CD14-positive monocyte (primary cell): ENCODE measurements around the gene RPL10. TPM values are rescaled to one million over a fixed set of nuclear protein-coding genes. Genes with fewer than 3 reads are reported as not detected.

Experiments
- DNase-seq, 3 donors: peaks; one replicate each; pipeline ENCODE4 v3.0.0-alpha.2; 2011 to 2022
- H2AFZ ChIP-seq: 2 replicates; pipeline ENCODE4 v1.6.0; 2012; ENCODE audit warnings: mild to moderate bottlenecking, low read depth, low read length, inconsistent platforms; ENCODE audit not compliant: insufficient read depth, poor library complexity, severe bottlenecking
- H3K27ac ChIP-seq, 2 donors: 1 replicate in 1 of 2; 2 replicates in 1 of 2; pipeline ENCODE4 v1.5.1; 2012 to 2013; ENCODE audit warnings: low read length in 2 of 2, control low read depth in 1 of 2, inconsistent platforms in 1 of 2, low read depth in 1 of 2, mild to moderate bottlenecking in 1 of 2
- H3K27me3 ChIP-seq, 2 donors: one replicate each; pipeline versions ENCODE4 v1.6.0 to v1.6.1; 2011 to 2013; ENCODE audit warnings: low read length in 2 of 2; ENCODE audit not compliant: control insufficient read depth in 2 of 2, insufficient read depth in 2 of 2
- H3K36me3 ChIP-seq, 2 donors: replicated peaks in 1 of 2; 1 replicate in 1 of 2; 2 replicates in 1 of 2; pipeline versions ENCODE4 v1.5.1 to v1.6.1; 2012 to 2013; ENCODE audit warnings: low read length in 2 of 2, control low read depth in 1 of 2, inconsistent platforms in 1 of 2, mild to moderate bottlenecking in 1 of 2; ENCODE audit not compliant: insufficient read depth in 2 of 2, control insufficient read depth in 1 of 2
- H3K4me1 ChIP-seq, 2 donors: 1 replicate in 1 of 2; 2 replicates in 1 of 2; pipeline versions ENCODE4 v1.5.1 to v1.6.1; 2012 to 2013; ENCODE audit warnings: low read length in 2 of 2, control low read depth in 1 of 2, inconsistent platforms in 1 of 2, mild to moderate bottlenecking in 1 of 2, moderate library complexity in 1 of 2; ENCODE audit not compliant: insufficient read depth in 2 of 2, control insufficient read depth in 1 of 2
- H3K4me2 ChIP-seq: replicated peaks from 2 replicates; pipeline ENCODE3; 2012; ENCODE audit warnings: low read length, moderate library complexity, mild to moderate bottlenecking; ENCODE audit not compliant: poor library complexity, severe bottlenecking; ENCODE audit errors: extremely low read depth
- H3K4me3 ChIP-seq, 3 experiments: fragments of 200-600 bp in 1 of 3; sonication (generic) in 1 of 3; replicated peaks in 1 of 3; 1 replicate in 2 of 3; 2 replicates in 1 of 3; pipeline ENCODE4 v1.5.1; 2011 to 2013; ENCODE audit warnings: low read length in 3 of 3, mild to moderate bottlenecking in 3 of 3, control low read depth in 2 of 3, low read depth in 2 of 3, inconsistent platforms in 1 of 3, moderate library complexity in 1 of 3
- H3K79me2 ChIP-seq: 2 replicates; pipeline ENCODE4 v1.6.0; 2012; ENCODE audit warnings: mild to moderate bottlenecking, control low read depth, inconsistent platforms, low read length, moderate library complexity; ENCODE audit not compliant: insufficient read depth
- H3K9ac ChIP-seq: 2 replicates; pipeline ENCODE4 v1.6.0; 2017; ENCODE audit warnings: low read length, mild to moderate bottlenecking; ENCODE audit not compliant: insufficient read depth, poor library complexity, severe bottlenecking
- H3K9me3 ChIP-seq, 2 donors: replicated peaks in 1 of 2; 1 replicate in 1 of 2; 2 replicates in 1 of 2; pipeline versions ENCODE4 v1.5.1 to v1.6.1; 2012 to 2013; ENCODE audit warnings: low read length in 2 of 2, control low read depth in 1 of 2; ENCODE audit not compliant: control insufficient read depth in 1 of 2, insufficient read depth in 1 of 2
- H4K20me1 ChIP-seq: 2 replicates; pipeline ENCODE4 v1.6.0; 2012; ENCODE audit warnings: mild to moderate bottlenecking, low read length, control low read depth, moderate library complexity; ENCODE audit not compliant: insufficient read depth
- H3K27ac Mint-ChIP-seq, 7 donors: one replicate each; pipeline ENCODE4 v1.8.0; 2020; ENCODE audit warnings: mild to moderate bottlenecking in 7 of 7, mixed read lengths in 7 of 7, moderate library complexity in 6 of 7, inconsistent platforms in 2 of 7
- H3K27me3 Mint-ChIP-seq, 3 donors: one replicate each; pipeline ENCODE4 v1.8.0; 2021 to 2022; ENCODE audit warnings: low read depth in 3 of 3, mild to moderate bottlenecking in 3 of 3, mixed read lengths in 3 of 3, moderate library complexity in 3 of 3, inconsistent platforms in 1 of 3
- H3K36me3 Mint-ChIP-seq, 2 donors: one replicate each; pipeline ENCODE4 v1.8.0; 2020; ENCODE audit warnings: mixed read lengths in 2 of 2, inconsistent platforms in 1 of 2, mild to moderate bottlenecking in 1 of 2
- H3K4me1 Mint-ChIP-seq: one replicate; pipeline ENCODE4 v1.8.0; 2020; ENCODE audit warnings: mild to moderate bottlenecking, mixed read lengths
- H3K4me3 Mint-ChIP-seq, 2 donors: one replicate each; pipeline ENCODE4 v1.8.0; 2020; ENCODE audit warnings: mild to moderate bottlenecking in 2 of 2, mixed read lengths in 2 of 2, moderate library complexity in 1 of 2
- H3K9me3 Mint-ChIP-seq, 7 donors: one replicate each; pipeline ENCODE4 v1.8.0; 2020 to 2022; ENCODE audit warnings: mixed read lengths in 7 of 7, mild to moderate bottlenecking in 6 of 7, moderate library complexity in 6 of 7, inconsistent platforms in 2 of 7
- WGBS: methylation state at CpG from one replicate; pipeline ENCODE4 v1.1.5; 2013; ENCODE audit warnings: missing lambda C conversion rate; ENCODE audit not compliant: insufficient coverage; 5-methylcytosine and 5-hydroxymethylcytosine counted together
- intact Hi-C, 2 donors: fragments of 100-400 bp; cut with micrococcal nuclease; formaldehyde crosslinking; loops; one replicate each; pipeline versions ENCODE4 v1.15.0 to v1.15.1; 2023
- polyA plus RNA-seq, 3 donors: library from polyadenylated mRNA; depleted of rRNA in 1 of 3; unstranded in 2 of 3; stranded (reverse) in 1 of 3; fragments of 300-500 nt in 2 of 3; fragments of >200 nt in 1 of 3; fragmentation: Illumina TruSeq in 2 of 3; gene quantifications; 1 replicate in 2 of 3; 2 replicates in 1 of 3; pipeline ENCODE4 v1.2.3, GENCODE V29; 2012 to 2021
- TF ChIP-seq, protein P1 (sequence below): fragments of 200-600 bp; IDR thresholded peaks from one replicate; pipeline ENCODE4 v1.8.0; 2022; ENCODE audit warnings: antibody characterized with exemption, mild to moderate bottlenecking

The RPL10 gene
- polyA plus RNA-seq, 3 donors = 1,536 to 5,639 (median 1,724) TPM

DNA sequence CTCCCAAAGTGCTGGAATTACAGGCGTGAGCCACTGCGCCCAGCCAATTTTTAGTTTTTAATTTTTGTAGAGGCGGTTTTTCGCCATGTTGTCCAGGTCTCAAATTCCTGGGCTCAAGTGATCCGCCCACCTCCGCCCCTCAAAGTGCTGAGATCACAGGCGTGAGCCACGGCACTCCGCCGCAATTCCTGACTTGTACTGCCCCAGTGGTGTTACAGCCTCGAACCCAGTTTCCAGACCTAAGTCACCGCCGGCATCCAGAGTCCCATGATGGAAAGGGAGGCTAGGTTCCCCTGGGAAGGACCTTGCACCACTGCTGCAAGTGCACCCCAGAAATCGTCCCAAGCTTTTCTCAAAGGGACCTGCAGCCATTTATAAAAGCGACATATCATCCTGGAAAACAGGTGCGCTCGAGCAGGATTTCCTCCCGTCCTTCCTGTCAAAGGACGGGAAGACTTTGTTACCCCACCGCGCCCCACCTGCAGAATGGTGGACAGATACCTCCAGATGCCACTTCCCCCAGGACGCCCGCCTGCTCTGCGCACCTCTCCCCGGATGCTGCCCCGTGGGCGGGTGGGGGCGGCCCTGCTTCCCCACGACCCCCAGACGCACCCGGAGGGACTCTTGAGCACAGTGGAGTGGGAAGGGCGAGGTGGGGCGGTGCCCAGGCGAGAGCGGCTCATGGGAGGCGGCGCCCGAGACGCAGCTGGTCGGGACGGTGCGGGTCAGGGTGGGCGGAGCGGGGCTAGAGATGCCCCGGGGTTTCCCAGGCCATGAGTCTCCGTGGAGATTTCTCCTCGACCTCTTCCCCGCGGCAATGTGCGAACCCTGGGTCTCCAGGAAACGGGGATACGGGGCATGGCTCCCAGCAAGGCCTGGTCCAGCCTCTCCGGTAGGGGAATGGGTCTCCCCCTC is 947 bp upstream of the RPL10 start:
- Mint-ChIP-seq H3K4me3 (peak overlapping the region; percentile 97), H3K27ac (peak overlapping the region; percentile 97 to 99 (median 99)), H3K9me3 (peaks cover 0 to 22% (median 4%) of the 10 kb centered on the region in 7 donors), H3K36me3 (peaks cover 20 to 29% of the 10 kb centered on the region in 2 donors), H3K4me1 (peaks cover 15% of the 10 kb centered on the region), H3K27me3 (peaks cover 0 to 6% (median 0%) of the 10 kb centered on the region in 3 donors)
- H3K27me3 ChIP-seq = no peaks in the 10 kb centered on the region
- TF ChIP-seq, protein P1, sequence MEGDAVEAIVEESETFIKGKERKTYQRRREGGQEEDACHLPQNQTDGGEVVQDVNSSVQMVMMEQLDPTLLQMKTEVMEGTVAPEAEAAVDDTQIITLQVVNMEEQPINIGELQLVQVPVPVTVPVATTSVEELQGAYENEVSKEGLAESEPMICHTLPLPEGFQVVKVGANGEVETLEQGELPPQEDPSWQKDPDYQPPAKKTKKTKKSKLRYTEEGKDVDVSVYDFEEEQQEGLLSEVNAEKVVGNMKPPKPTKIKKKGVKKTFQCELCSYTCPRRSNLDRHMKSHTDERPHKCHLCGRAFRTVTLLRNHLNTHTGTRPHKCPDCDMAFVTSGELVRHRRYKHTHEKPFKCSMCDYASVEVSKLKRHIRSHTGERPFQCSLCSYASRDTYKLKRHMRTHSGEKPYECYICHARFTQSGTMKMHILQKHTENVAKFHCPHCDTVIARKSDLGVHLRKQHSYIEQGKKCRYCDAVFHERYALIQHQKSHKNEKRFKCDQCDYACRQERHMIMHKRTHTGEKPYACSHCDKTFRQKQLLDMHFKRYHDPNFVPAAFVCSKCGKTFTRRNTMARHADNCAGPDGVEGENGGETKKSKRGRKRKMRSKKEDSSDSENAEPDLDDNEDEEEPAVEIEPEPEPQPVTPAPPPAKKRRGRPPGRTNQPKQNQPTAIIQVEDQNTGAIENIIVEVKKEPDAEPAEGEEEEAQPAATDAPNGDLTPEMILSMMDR = no peak
- H3K4me3 ChIP-seq = peak overlapping the region; percentile 40 to 92 (median 66)
- H4K20me1 ChIP-seq = peaks cover 40% of the 10 kb centered on the region
- H3K4me2 ChIP-seq = peak overlapping the region; percentile 65
- DNase-seq = peak; percentile 48 to 75 (median 72)
- peaks cover 20 to 28% of the 10 kb centered on the region in 2 donors for H3K4me1 ChIP-seq
- WGBS = 14% methylated on average over 37 of the region's 53 CpGs
- H3K27ac ChIP-seq = peak overlapping the region; percentile 97 to 100
- no peaks in the 10 kb centered on the region for H3K9me3 ChIP-seq
- H3K79me2 ChIP-seq = peaks cover 18% of the 10 kb centered on the region
- peak overlapping the region; percentile 65 for H2AFZ ChIP-seq
- peaks cover 23 to 26% of the 10 kb centered on the region in 2 donors for H3K36me3 ChIP-seq
- H3K9ac ChIP-seq = peak overlapping the region; percentile 90
- intact Hi-C loops = loop anchor here in 1 of 2 donors (5.0 kb wide), 1 partner anchor 135 kb away; no protein-coding TSS in a partner anchor

DNA sequence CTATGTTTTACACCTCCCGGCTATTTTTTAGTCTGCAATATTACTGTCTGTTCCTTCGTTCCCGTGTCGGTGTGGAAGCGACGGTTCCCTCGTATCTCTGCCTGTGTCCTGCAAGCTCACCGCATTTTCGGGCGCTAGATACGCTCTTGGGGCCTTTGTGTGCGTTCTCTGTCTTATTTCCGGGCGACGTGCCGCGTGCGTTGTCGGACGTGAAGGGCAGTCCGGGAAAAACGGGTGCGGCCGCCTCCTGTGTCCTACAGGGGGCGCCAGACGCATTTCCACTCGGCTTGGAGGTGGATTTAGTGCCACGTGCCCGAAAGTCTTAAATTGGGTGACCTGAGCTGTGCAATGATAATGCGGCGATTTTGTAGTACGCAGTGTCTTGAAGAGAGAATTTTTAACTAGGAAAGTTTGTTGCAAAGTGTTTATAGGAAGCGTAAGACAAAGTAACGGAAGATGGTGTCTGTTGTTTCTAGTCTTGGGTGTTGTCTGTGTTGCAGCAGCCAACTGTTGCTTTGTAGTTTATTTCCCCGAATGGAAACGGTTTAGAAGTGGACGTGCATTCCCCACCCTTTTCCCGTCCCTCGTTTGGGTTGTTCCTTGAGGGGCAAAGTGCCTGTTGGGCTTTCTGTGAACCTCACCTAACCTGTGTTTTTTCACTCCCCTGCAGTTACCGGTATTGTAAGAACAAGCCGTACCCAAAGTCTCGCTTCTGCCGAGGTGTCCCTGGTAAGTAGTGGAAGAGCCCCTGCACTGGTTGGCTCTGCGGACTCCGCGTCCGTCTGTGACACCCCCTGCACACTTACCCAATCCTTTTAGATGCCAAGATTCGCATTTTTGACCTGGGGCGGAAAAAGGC is 720 bp downstream of the RPL10 start:
- Histone ChIP-seq H3K27ac (peak overlapping the region; percentile 97 to 100), H3K4me1 (peaks cover 20 to 28% of the 10 kb centered on the region in 2 donors), H3K79me2 (peaks cover 18% of the 10 kb centered on the region), H2AFZ (no peak overlapping the region), H4K20me1 (peaks cover 49% of the 10 kb centered on the region), H3K9ac (peak overlapping the region; percentile 90), H3K9me3 (no peaks in the 10 kb centered on the region), H3K4me2 (peak overlapping the region; percentile 87), H3K36me3 (peaks cover 25 to 34% of the 10 kb centered on the region in 2 donors), H3K27me3 (no peaks in the 10 kb centered on the region), H3K4me3 (peak overlapping the region; percentile 79 to 92 (median 81))
- Mint-ChIP-seq H3K27me3 (peaks cover 0 to 11% (median 0%) of the 10 kb centered on the region in 3 donors), H3K4me1 (peaks cover 15% of the 10 kb centered on the region), H3K27ac (peak overlapping the region; percentile 97 to 99 (median 99)), H3K4me3 (peak overlapping the region; percentile 97), H3K36me3 (peaks cover 33 to 42% of the 10 kb centered on the region in 2 donors), H3K9me3 (peaks cover 0 to 22% (median 4%) of the 10 kb centered on the region in 7 donors)
- WGBS = under 1% methylated on average over 25 of the region's 49 CpGs
- peak; percentile 74 to 81 (median 78) for DNase-seq
- TF ChIP-seq, protein P1 = peak; percentile 75
- intact Hi-C loops = loop anchor here in 1 of 2 donors (5.0 kb wide), 1 partner anchor 133 kb away; no protein-coding TSS in a partner anchor
